ENCODE data around the gene ITGA11. TPM values are rescaled to one million over a fixed set of nuclear protein-coding genes. Genes with fewer than 3 reads are reported as not detected.
A peak's percentile ranks its signal among the peaks of the same experiment; 100 is the strongest.

The ITGA11 gene
- total RNA-seq, 1 donor: 567 TPM

DNA sequence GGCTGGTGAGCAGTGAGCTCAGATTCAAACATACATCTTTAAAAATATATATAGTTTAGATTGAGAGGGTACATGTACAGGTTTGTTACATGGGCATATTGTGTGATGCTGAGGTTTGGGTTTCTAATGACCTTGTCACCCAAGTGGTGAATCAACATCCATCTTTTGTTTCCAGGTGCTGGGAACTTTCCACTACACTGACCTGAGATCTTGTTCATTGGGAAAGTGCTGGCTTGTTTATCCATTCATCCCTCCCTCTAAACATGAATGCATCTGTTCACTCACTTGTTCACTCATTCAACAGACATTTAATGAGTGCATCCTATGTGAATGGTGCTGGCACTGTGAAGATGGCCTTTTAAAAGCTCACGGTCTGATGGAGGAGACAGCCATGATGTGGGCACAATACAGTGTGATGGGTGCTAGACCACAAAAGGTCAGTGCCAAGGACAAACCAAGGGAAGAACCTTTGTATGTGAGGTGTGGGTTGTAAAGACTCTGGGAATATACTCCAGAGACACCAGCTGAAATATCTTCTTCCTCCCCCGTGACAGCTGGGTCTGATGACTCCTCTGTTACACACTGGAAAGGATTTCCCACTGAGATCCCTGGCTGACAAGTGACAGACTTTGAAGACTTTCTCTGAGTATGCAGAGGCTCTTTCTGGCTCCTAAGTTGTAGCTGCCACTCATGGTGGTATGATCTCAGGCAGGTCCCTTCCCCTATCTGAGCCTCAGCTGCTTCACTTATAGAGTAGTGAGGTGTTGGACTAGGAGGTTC, 16.2 kb upstream of the ITGA11 start:
- H4K20me1 ChIP-seq (ENCODE audit: insufficient read depth, low read length): no peaks in the 10 kb centered on the region
- no peaks in the 10 kb centered on the region for H3K79me2 ChIP-seq (ENCODE audit: insufficient read depth, low read length)
- H3K4me3 ChIP-seq (ENCODE audit: insufficient read depth, low read length): no peak overlapping the region
- no peaks in the 10 kb centered on the region for H3K4me1 ChIP-seq (ENCODE audit: insufficient read depth, low read length)
- H3K36me3 ChIP-seq (ENCODE audit: insufficient read depth, low read length): no peaks in the 10 kb centered on the region
- TF ChIP-seq, protein P1, sequence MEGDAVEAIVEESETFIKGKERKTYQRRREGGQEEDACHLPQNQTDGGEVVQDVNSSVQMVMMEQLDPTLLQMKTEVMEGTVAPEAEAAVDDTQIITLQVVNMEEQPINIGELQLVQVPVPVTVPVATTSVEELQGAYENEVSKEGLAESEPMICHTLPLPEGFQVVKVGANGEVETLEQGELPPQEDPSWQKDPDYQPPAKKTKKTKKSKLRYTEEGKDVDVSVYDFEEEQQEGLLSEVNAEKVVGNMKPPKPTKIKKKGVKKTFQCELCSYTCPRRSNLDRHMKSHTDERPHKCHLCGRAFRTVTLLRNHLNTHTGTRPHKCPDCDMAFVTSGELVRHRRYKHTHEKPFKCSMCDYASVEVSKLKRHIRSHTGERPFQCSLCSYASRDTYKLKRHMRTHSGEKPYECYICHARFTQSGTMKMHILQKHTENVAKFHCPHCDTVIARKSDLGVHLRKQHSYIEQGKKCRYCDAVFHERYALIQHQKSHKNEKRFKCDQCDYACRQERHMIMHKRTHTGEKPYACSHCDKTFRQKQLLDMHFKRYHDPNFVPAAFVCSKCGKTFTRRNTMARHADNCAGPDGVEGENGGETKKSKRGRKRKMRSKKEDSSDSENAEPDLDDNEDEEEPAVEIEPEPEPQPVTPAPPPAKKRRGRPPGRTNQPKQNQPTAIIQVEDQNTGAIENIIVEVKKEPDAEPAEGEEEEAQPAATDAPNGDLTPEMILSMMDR (IDR thresholded peaks at IDR 0.05; ENCODE audit: extremely low read depth, low read depth, low read length): no peak
- no peak overlapping the region for H3K27ac ChIP-seq (ENCODE audit: low read depth, low read length)
- H3K27me3 ChIP-seq (ENCODE audit: insufficient read depth, low read length): peaks cover 13% of the 10 kb centered on the region
- no peaks in the 10 kb centered on the region for H3K9me3 ChIP-seq (ENCODE audit: low read depth, low read length)
- H3K4me2 ChIP-seq (ENCODE audit: insufficient read depth, low read length): no peak overlapping the region
- no peak overlapping the region for H2AFZ ChIP-seq (ENCODE audit: low read length)
- DNase-seq (ENCODE audit: insufficient read length, low spot score, missing footprints): no peak

GRCh38 chr15:68447209-68447608, 15.2 kb upstream of the ITGA11 start:
- Histone ChIP-seq H3K27me3 (ENCODE audit: insufficient read depth, low read length) (peaks cover 7% of the 10 kb centered on the region), H3K4me1 (ENCODE audit: insufficient read depth, low read length) (no peaks in the 10 kb centered on the region), H3K36me3 (ENCODE audit: insufficient read depth, low read length) (no peaks in the 10 kb centered on the region), H3K4me3 (ENCODE audit: insufficient read depth, low read length) (no peak overlapping the region), H2AFZ (ENCODE audit: low read length) (no peak overlapping the region), H3K9me3 (ENCODE audit: low read depth, low read length) (no peaks in the 10 kb centered on the region), H3K4me2 (ENCODE audit: insufficient read depth, low read length) (no peak overlapping the region), H3K27ac (ENCODE audit: low read depth, low read length) (no peak overlapping the region), H4K20me1 (ENCODE audit: insufficient read depth, low read length) (no peaks in the 10 kb centered on the region), H3K79me2 (ENCODE audit: insufficient read depth, low read length) (no peaks in the 10 kb centered on the region)
- TF ChIP-seq, protein P1 (IDR thresholded peaks at IDR 0.05; ENCODE audit: extremely low read depth, low read depth, low read length): no peak
- DNase-seq (ENCODE audit: insufficient read length, low spot score, missing footprints): peak; percentile 8

- H4K20me1 ChIP-seq (ENCODE audit: insufficient read depth, low read length): no peaks in the 10 kb centered on the region
- no peaks in the 10 kb centered on the region for H3K36me3 ChIP-seq (ENCODE audit: insufficient read depth, low read length)
- no peaks in the 10 kb centered on the region for H3K79me2 ChIP-seq (ENCODE audit: insufficient read depth, low read length)
- no peak overlapping the region for H3K4me2 ChIP-seq (ENCODE audit: insufficient read depth, low read length)
- H3K27ac ChIP-seq (ENCODE audit: low read depth, low read length): no peak overlapping the region
- TF ChIP-seq, protein P1 (IDR thresholded peaks at IDR 0.05; ENCODE audit: extremely low read depth, low read depth, low read length): no peak
- H3K27me3 ChIP-seq (ENCODE audit: insufficient read depth, low read length): peaks cover 3% of the 10 kb centered on the region
- DNase-seq (ENCODE audit: insufficient read length, low spot score, missing footprints): no peak
- H2AFZ ChIP-seq (ENCODE audit: low read length): no peak overlapping the region
- no peaks in the 10 kb centered on the region for H3K9me3 ChIP-seq (ENCODE audit: low read depth, low read length)
- no peak overlapping the region for H3K4me3 ChIP-seq (ENCODE audit: insufficient read depth, low read length)
- H3K4me1 ChIP-seq (ENCODE audit: insufficient read depth, low read length): peaks cover 12% of the 10 kb centered on the region
Observed at GRCh38 chr15:68445351-68445750, 13.4 kb upstream of the ITGA11 start.

- no peaks in the 10 kb centered on the region for H3K9me3 ChIP-seq (ENCODE audit: low read depth, low read length)
- no peaks in the 10 kb centered on the region for H3K36me3 ChIP-seq (ENCODE audit: insufficient read depth, low read length)
- H3K27ac ChIP-seq (ENCODE audit: low read depth, low read length): no peak overlapping the region
- TF ChIP-seq, protein P1 (IDR thresholded peaks at IDR 0.05; ENCODE audit: extremely low read depth, low read depth, low read length): no peak
- DNase-seq (ENCODE audit: insufficient read length, low spot score, missing footprints): no peak
- peaks cover 14% of the 10 kb centered on the region for H3K4me1 ChIP-seq (ENCODE audit: insufficient read depth, low read length)
- H4K20me1 ChIP-seq (ENCODE audit: insufficient read depth, low read length): no peaks in the 10 kb centered on the region
- H3K4me2 ChIP-seq (ENCODE audit: insufficient read depth, low read length): no peak overlapping the region
- H2AFZ ChIP-seq (ENCODE audit: low read length): no peak overlapping the region
- peaks cover 3% of the 10 kb centered on the region for H3K27me3 ChIP-seq (ENCODE audit: insufficient read depth, low read length)
- H3K79me2 ChIP-seq (ENCODE audit: insufficient read depth, low read length): no peaks in the 10 kb centered on the region
- no peak overlapping the region for H3K4me3 ChIP-seq (ENCODE audit: insufficient read depth, low read length)
Observed at GRCh38 chr15:68444336-68444735, 12.4 kb upstream of the ITGA11 start.

Measured in osteoblast (primary cell).